NCI-H526 (cell line): ENCODE results near the gene NES.

Source experiments
- DNase-seq, 2 experiments: peaks; one replicate each; lab custom pipeline; 2025; lab: John Stamatoyannopoulos, UW

NES gene

DNA sequence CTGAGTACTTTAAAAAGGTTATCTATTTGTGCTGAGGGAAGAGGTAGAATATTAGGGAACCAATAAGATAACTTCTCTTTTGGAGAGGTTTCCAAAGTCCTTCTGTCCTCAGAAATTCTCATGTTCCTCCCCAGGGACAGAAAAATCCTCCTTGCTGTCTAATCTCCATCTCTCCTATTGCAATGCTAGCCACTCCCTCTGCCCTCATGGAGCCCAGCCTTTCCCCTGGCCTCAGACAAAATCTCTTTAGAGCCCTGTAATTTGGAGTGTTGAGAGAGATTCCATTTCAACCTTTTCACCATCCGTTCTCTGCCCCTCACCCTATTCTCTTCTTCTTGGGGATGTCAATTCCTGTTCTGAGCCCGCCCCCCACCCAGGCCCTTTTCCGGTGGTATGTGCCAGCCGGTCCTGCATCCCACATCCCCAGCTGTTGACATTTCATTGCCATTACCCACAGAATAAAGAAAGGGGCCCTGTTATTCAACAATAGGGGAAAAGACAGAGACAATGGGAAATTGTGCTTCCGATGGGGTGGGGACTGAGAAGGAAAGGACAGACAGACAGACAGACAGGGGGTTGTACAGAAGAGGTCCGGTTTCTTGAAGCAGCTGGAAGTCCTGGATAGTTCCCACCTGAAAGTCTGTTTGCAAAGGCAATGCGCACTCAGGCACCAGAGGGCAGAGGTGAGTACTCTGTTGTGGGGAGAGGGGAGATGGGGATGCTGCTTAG, 58.2 kb downstream of the NES start, which contains the start of gene HAPLN2:
TSS of gene HAPLN2 (plus strand) at position 563 of the 729 bp plus-strand sequence. CDS start 4,076 bp downstream, outside the sequence.
- peak; percentile 63 to 85 for DNase-seq
